PC-3 (cell line): ENCODE data around the gene MAP2K1.

ENCODE experiments used
- EZH2 ChIP-seq: fragments of 300-600 bp; sonication (generic); IDR thresholded peaks from one replicate; pipeline ENCODE4 v1.6.1; 2017; ENCODE audit warnings: antibody characterized with exemption, mild to moderate bottlenecking, low read length; ENCODE audit not compliant: unreplicated experiment
- TF ChIP-seq, protein P1 (sequence below): fragments of 300-600 bp; sonication (generic); conservative IDR thresholded peaks from 2 replicates; pipeline ENCODE4 v1.5.1; 2017; ENCODE audit warnings: antibody characterized with exemption, low read depth, mild to moderate bottlenecking, low read length

DNA sequence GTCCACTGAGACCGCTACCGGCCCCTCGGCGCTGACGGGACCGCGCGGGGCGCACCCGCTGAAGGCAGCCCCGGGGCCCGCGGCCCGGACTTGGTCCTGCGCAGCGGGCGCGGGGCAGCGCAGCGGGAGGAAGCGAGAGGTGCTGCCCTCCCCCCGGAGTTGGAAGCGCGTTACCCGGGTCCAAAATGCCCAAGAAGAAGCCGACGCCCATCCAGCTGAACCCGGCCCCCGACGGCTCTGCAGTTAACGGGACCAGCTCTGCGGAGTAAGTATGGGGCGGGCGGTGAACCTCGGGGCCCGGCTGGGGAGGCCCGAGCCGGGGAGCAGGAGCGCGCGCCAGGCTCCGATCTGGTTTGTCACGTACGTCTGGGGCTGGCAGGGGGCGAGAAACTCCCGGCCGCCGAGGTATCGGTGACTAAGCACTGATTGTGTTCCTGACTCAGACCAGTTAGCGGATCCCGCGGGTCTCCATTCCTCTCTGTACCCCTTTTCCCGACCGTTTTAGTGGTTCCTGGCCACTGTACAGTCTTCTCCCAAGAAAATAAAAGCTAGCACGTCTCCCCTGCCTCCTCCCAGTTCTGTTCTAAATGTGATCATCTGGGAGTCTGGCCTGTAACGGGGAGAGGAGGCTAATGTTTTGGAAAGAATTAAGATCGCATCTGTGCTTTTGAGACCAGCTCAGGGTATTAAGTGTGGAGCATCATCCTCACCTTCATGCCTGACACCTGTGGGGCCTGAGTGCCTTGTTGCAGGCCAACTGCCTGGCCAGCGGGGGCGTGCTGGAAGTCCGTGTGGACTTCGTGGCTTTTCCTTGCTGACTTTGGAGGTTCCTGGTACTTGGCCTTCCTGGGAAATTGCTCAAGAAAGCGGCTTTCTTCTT is 691 bp downstream of the MAP2K1 start:
- TF ChIP-seq, protein P1, sequence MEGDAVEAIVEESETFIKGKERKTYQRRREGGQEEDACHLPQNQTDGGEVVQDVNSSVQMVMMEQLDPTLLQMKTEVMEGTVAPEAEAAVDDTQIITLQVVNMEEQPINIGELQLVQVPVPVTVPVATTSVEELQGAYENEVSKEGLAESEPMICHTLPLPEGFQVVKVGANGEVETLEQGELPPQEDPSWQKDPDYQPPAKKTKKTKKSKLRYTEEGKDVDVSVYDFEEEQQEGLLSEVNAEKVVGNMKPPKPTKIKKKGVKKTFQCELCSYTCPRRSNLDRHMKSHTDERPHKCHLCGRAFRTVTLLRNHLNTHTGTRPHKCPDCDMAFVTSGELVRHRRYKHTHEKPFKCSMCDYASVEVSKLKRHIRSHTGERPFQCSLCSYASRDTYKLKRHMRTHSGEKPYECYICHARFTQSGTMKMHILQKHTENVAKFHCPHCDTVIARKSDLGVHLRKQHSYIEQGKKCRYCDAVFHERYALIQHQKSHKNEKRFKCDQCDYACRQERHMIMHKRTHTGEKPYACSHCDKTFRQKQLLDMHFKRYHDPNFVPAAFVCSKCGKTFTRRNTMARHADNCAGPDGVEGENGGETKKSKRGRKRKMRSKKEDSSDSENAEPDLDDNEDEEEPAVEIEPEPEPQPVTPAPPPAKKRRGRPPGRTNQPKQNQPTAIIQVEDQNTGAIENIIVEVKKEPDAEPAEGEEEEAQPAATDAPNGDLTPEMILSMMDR: peak; percentile 56
- TF ChIP-seq EZH2: no peak
